H9 (cell line): Measurements from ENCODE around the gene ACSBG1. TPM values are rescaled to one million over a fixed set of nuclear protein-coding genes. Genes with fewer than 3 reads are reported as not detected.

Source experiments
- DNase-seq: peaks from one replicate; pipeline ENCODE4 v3.0.0-alpha.2; 2017
- H2AFZ ChIP-seq: one replicate; pipeline ENCODE4 v1.6.1; 2013; ENCODE audit warnings: mild to moderate bottlenecking, low read length, control low read depth, moderate library complexity
- H2AK5ac ChIP-seq: 2 replicates; pipeline ENCODE4 v1.6.1; 2013; ENCODE audit warnings: low read length, control low read depth, mixed read lengths; ENCODE audit not compliant: insufficient read length
- H2BK120ac ChIP-seq: one replicate; pipeline ENCODE4 v1.6.1; 2013; ENCODE audit warnings: low read depth, mild to moderate bottlenecking, low read length, control low read depth, inconsistent platforms; ENCODE audit not compliant: poor library complexity, severe bottlenecking
- H2BK12ac ChIP-seq: 2 replicates; pipeline ENCODE4 v1.6.1; 2013; ENCODE audit warnings: low read length, control low read depth, mixed read lengths, low read depth; ENCODE audit not compliant: insufficient read length
- H2BK15ac ChIP-seq: 2 replicates; pipeline ENCODE4 v1.6.1; 2013; ENCODE audit warnings: low read depth, low read length, control low read depth
- H2BK20ac ChIP-seq: one replicate; pipeline ENCODE4 v1.6.1; 2013; ENCODE audit warnings: low read depth, mild to moderate bottlenecking, low read length, control low read depth, inconsistent platforms; ENCODE audit not compliant: poor library complexity, severe bottlenecking
- H2BK5ac ChIP-seq: 2 replicates; pipeline ENCODE4 v1.6.1; 2013; ENCODE audit warnings: low read length, control low read depth, mixed read lengths; ENCODE audit not compliant: insufficient read length
- H3K14ac ChIP-seq: 2 replicates; pipeline ENCODE4 v1.6.1; 2013; ENCODE audit warnings: low read length, control low read depth; ENCODE audit not compliant: insufficient read depth
- H3K18ac ChIP-seq: 2 replicates; pipeline ENCODE4 v1.6.1; 2013; ENCODE audit warnings: low read depth, mild to moderate bottlenecking, mixed read lengths, low read length, control low read depth; ENCODE audit not compliant: insufficient read length
- H3K23ac ChIP-seq: 2 replicates; pipeline ENCODE4 v1.6.1; 2013; ENCODE audit warnings: low read length, control low read depth, mixed read lengths, low read depth; ENCODE audit not compliant: insufficient read length
- H3K23me2 ChIP-seq: 2 replicates; pipeline ENCODE4 v1.6.1; 2013; ENCODE audit warnings: low read depth, mild to moderate bottlenecking, mixed read lengths, low read length, control low read depth; ENCODE audit not compliant: insufficient read length, poor library complexity, severe bottlenecking
- H3K27ac ChIP-seq: 2 replicates; pipeline ENCODE4 v1.5.1; 2013; ENCODE audit warnings: low read length, control low read depth, mixed read lengths, low read depth; ENCODE audit not compliant: insufficient read length
- H3K27me3 ChIP-seq: 2 replicates; pipeline ENCODE4 v1.6.1; 2013; ENCODE audit warnings: low read length, control low read depth, inconsistent platforms; ENCODE audit not compliant: insufficient read depth
- H3K4ac ChIP-seq: 2 replicates; pipeline ENCODE4 v1.6.1; 2013; ENCODE audit warnings: low read depth, mild to moderate bottlenecking, control low read depth, inconsistent platforms, low read length, moderate library complexity
- H3K4me1 ChIP-seq: 2 replicates; pipeline ENCODE4 v1.6.1; 2013; ENCODE audit warnings: low read length, control low read depth, inconsistent platforms; ENCODE audit not compliant: insufficient read depth
- H3K4me2 ChIP-seq: 2 replicates; pipeline ENCODE4 v1.6.1; 2013; ENCODE audit warnings: low read length, control low read depth, mixed read lengths; ENCODE audit not compliant: insufficient read length, insufficient read depth
- H3K56ac ChIP-seq: 2 replicates; pipeline ENCODE4 v1.6.1; 2013; ENCODE audit warnings: low read depth, mild to moderate bottlenecking, mixed read lengths, low read length, control low read depth; ENCODE audit not compliant: insufficient read length
- H3K79me1 ChIP-seq: 2 replicates; pipeline ENCODE4 v1.6.1; 2013; ENCODE audit warnings: low read depth, mild to moderate bottlenecking, moderate library complexity, low read length, control low read depth, inconsistent platforms; ENCODE audit not compliant: insufficient read depth, poor library complexity, severe bottlenecking
- H3K79me2 ChIP-seq: 2 replicates; pipeline ENCODE4 v1.6.1; 2013; ENCODE audit warnings: low read length, control low read depth, inconsistent platforms; ENCODE audit not compliant: insufficient read depth
- H3K9ac ChIP-seq: 2 replicates; pipeline ENCODE4 v1.6.1; 2013; ENCODE audit warnings: low read length, control low read depth, mixed read lengths; ENCODE audit not compliant: insufficient read length; ENCODE audit errors: extremely low read depth
- H3K9me3 ChIP-seq: one replicate; pipeline ENCODE4 v1.6.1; 2013; ENCODE audit warnings: low read depth, low read length, inconsistent platforms; ENCODE audit not compliant: control insufficient read depth
- H3T11ph ChIP-seq: one replicate; pipeline ENCODE4 v1.6.1; 2013; ENCODE audit warnings: mild to moderate bottlenecking, low read length, control low read depth, inconsistent platforms
- H4K20me1 ChIP-seq: one replicate; pipeline ENCODE4 v1.6.1; 2013; ENCODE audit not compliant: control insufficient read depth, insufficient read length, insufficient read depth
- H4K5ac ChIP-seq: 2 replicates; pipeline ENCODE4 v1.6.1; 2013; ENCODE audit warnings: low read depth, mild to moderate bottlenecking, mixed read lengths, low read length, control low read depth; ENCODE audit not compliant: insufficient read length
- H4K8ac ChIP-seq: replicated peaks from 2 replicates; pipeline ENCODE4 v1.6.1; 2013; ENCODE audit warnings: low read length, control low read depth, mixed read lengths, low read depth; ENCODE audit not compliant: insufficient read length
- H4K91ac ChIP-seq: 2 replicates; pipeline ENCODE4 v1.6.1; 2013; ENCODE audit warnings: low read depth, mild to moderate bottlenecking, moderate library complexity, mixed read lengths, low read length, control low read depth; ENCODE audit not compliant: insufficient read length
- H3K27ac Mint-ChIP-seq, 3 experiments: 2 replicates in 2 of 3; 3 replicates in 1 of 3; pipeline ENCODE4 v1.8.0; 2020 to 2021; ENCODE audit warnings: mixed read lengths in 3 of 3, mild to moderate bottlenecking in 1 of 3, moderate library complexity in 1 of 3
- H3K27me3 Mint-ChIP-seq: 2 replicates; pipeline ENCODE4 v1.8.0; 2021; ENCODE audit warnings: low read depth, mild to moderate bottlenecking, moderate library complexity, mixed read lengths
- H3K36me3 Mint-ChIP-seq, 3 experiments: 2 replicates in 2 of 3; 3 replicates in 1 of 3; pipeline ENCODE4 v1.8.0; 2020 to 2021; ENCODE audit warnings: low read depth in 3 of 3, mixed read lengths in 3 of 3; ENCODE audit not compliant: insufficient read depth in 1 of 3
- H3K4me1 Mint-ChIP-seq, 2 experiments: 2 replicates each; pipeline ENCODE4 v1.8.0; 2020; ENCODE audit warnings: mixed read lengths in 2 of 2
- H3K4me3 Mint-ChIP-seq, 2 experiments: 2 replicates in 1 of 2; 3 replicates in 1 of 2; pipeline ENCODE4 v1.8.0; 2020 to 2021; ENCODE audit warnings: mild to moderate bottlenecking in 2 of 2, mixed read lengths in 2 of 2, moderate library complexity in 1 of 2
- H3K9me3 Mint-ChIP-seq, 2 experiments: 2 replicates in 1 of 2; 3 replicates in 1 of 2; pipeline ENCODE4 v1.8.0; 2020; ENCODE audit warnings: mild to moderate bottlenecking in 2 of 2, mixed read lengths in 2 of 2, moderate library complexity in 1 of 2
- CTCF ChIP-seq: fragments of 200-600 bp; sonication (generic); conservative IDR thresholded peaks from 3 replicates; pipeline ENCODE4 v1.8.0; 2021; ENCODE audit warnings: antibody characterized with exemption, mild to moderate bottlenecking
- WGBS: extraction: QIAGEN DNeasy Blood & Tissue Kit; methylation state at CpG from one replicate; pipeline ENCODE4 v1.1.7; 2013; ENCODE audit warnings: missing lambda C conversion rate, low lambda C conversion rate, mixed read lengths; ENCODE audit not compliant: insufficient read length; ENCODE audit errors: extremely low coverage; 5-methylcytosine and 5-hydroxymethylcytosine counted together
- total RNA-seq: library from RNA; stranded (reverse); gene quantifications from 2 replicates; pipeline ENCODE4 v1.2.1, GENCODE V29; 2021

Gene ACSBG1
- total RNA-seq, 1 experiment from 2014 or later: 2.2 TPM

- Histone ChIP-seq H4K5ac (no peak overlapping the region), H2BK5ac (no peak overlapping the region), H2AK5ac (no peak overlapping the region), H3K9me3 (no peaks in the 10 kb centered on the region), H3K27ac (no peak overlapping the region), H4K20me1 (no peaks in the 10 kb centered on the region), H3K56ac (no peak overlapping the region), H3K27me3 (no peaks in the 10 kb centered on the region), H3T11ph (no peak overlapping the region), H3K18ac (no peak overlapping the region), H3K9ac (no peak overlapping the region), H2BK120ac (no peak overlapping the region), H3K4ac (no peak overlapping the region), H3K79me1 (no peaks in the 10 kb centered on the region), H3K14ac (no peak overlapping the region), H3K79me2 (no peaks in the 10 kb centered on the region), H2BK20ac (no peak overlapping the region), H3K4me1 (no peaks in the 10 kb centered on the region), H3K23me2 (no peaks in the 10 kb centered on the region), H4K91ac (no peak overlapping the region), H4K8ac (no peak overlapping the region), H2AFZ (no peak overlapping the region), H2BK12ac (no peak overlapping the region), H3K23ac (no peak overlapping the region), H3K4me2 (no peak overlapping the region), H2BK15ac (no peak overlapping the region)
- 0 out of 4 replicates have a peak, but pooled peaks cover 0 to 1% of the 10 kb centered on the region in 2 experiments for H3K4me1 Mint-ChIP-seq
- TF ChIP-seq CTCF: no peak
- WGBS: no CpG with 5 or more reads among the region's 2 CpGs
- peaks cover 0 to 14% (median 3%) of the 10 kb centered on the region in 3 experiments; a peak in 4 of 7 replicates for H3K36me3 Mint-ChIP-seq
- DNase-seq: no peak
- H3K9me3 Mint-ChIP-seq: no peaks in the 10 kb centered on the region
- no peak overlapping the region for H3K4me3 Mint-ChIP-seq
- H3K27ac Mint-ChIP-seq: no peak overlapping the region
- H3K27me3 Mint-ChIP-seq: no peaks in the 10 kb centered on the region
These were observed 48.0 kb upstream of the ACSBG1 start for GRCh38 chr15:78282324-78282723.
